HCT116 (cell line): Measurements from ENCODE around the gene SMCR8. TPM values are rescaled to one million over a fixed set of nuclear protein-coding genes. Genes with fewer than 3 reads are reported as not detected.

Experiments
- ATAC-seq: fragments of 200-7000 bp; cut with Tn5 transposase; 2 replicates; pipeline ENCODE4 v1.9.1; 2020; ENCODE audit warnings: mild to moderate bottlenecking, moderate library complexity
- BruUV-seq: library from RNA; stranded (reverse); fragments of 400-500 nt; replicated peaks from 2 replicates; lab custom pipeline; 2021; lab: Mats Ljungman, UMichigan
- CTCF ChIA-PET: fragments of 300-600 bp; sonication (Branson Sonifier 250); formaldehyde crosslinking; loops from one replicate; lab custom pipeline; 2021; ENCODE audit warnings: antibody characterized with exemption; lab: Charles Lee
- POLR2A ChIA-PET: fragments of 300-600, 350-600 bp; sonication (Branson Sonifier 250); formaldehyde crosslinking; loops from one replicate; lab custom pipeline; 2021; ENCODE audit warnings: antibody characterized with exemption; lab: Charles Lee
- RAD21 ChIA-PET, 2 experiments: fragments of 300-600 bp; sonication (Branson Sonifier 250); formaldehyde crosslinking; loops; one replicate each; lab custom pipeline; 2023; ENCODE audit warnings: low total read pairs in 2 of 2; ENCODE audit not compliant: uncharacterized antibody in 2 of 2, unreplicated experiment in 2 of 2, low non-redundant PET in 1 of 2; lab: Charles Lee
- DNase-seq: peaks from one replicate; pipeline ENCODE4 v3.0.0-alpha.2; 2010; ENCODE audit warnings: low read depth, low spot score
- H2AFZ ChIP-seq: fragments of 200-600 bp; shearing (Covaris generic), sonication (generic); 2 replicates; pipeline ENCODE4 v1.6.1; 2017; ENCODE audit warnings: low read depth, mixed run types, mixed read lengths, antibody characterized with exemption, low read length; ENCODE audit not compliant: poor library complexity, severe bottlenecking
- H3K27ac ChIP-seq: 2 replicates; pipeline ENCODE4 v1.5.1; 2012; ENCODE audit warnings: low read depth, low read length
- H3K27me3 ChIP-seq: fragments of 200-600 bp; sonication (generic); 2 replicates; pipeline ENCODE4 v1.6.1; 2016; ENCODE audit warnings: mixed run types, low read length, mixed read lengths; ENCODE audit not compliant: insufficient read depth
- H3K36me3 ChIP-seq, 2 experiments: fragments of 200-500 bp in 1 of 2; fragments of 200-600 bp in 1 of 2; sonication (Bioruptor generic) in 1 of 2; sonication (generic) in 1 of 2; 2 replicates each; pipeline versions ENCODE4 v1.5.1 to v1.6.1; 2014 to 2016; ENCODE audit warnings: low read length in 2 of 2, inconsistent platforms in 1 of 2, mixed read lengths in 1 of 2, mixed run types in 1 of 2; ENCODE audit not compliant: insufficient read depth in 2 of 2, control insufficient read depth in 1 of 2
- H3K4me1 ChIP-seq, 2 experiments: fragments of 200-600 bp in 1 of 2; sonication (generic) in 1 of 2; 2 replicates each; pipeline versions ENCODE4 v1.5.1 to v1.6.1; 2012 to 2017; ENCODE audit warnings: low read length in 2 of 2, inconsistent platforms in 1 of 2, mild to moderate bottlenecking in 1 of 2, mixed read lengths in 1 of 2, mixed run types in 1 of 2, moderate library complexity in 1 of 2; ENCODE audit not compliant: insufficient read depth in 2 of 2, control insufficient read depth in 1 of 2
- H3K4me2 ChIP-seq: fragments of 200-600 bp; sonication (generic); 2 replicates; pipeline ENCODE4 v1.6.1; 2017; ENCODE audit warnings: mixed run types, low read length, mixed read lengths
- H3K4me3 ChIP-seq, 2 experiments: fragments of 200-600 bp in 1 of 2; sonication (generic) in 1 of 2; replicated peaks in 1 of 2; 2 replicates each; pipeline ENCODE4 v1.5.1; 2011 to 2016; ENCODE audit warnings: low read length in 2 of 2, control low read depth in 1 of 2, low read depth in 1 of 2, mild to moderate bottlenecking in 1 of 2, mixed read lengths in 1 of 2, mixed run types in 1 of 2
- H3K79me2 ChIP-seq: fragments of 200-600 bp; sonication (generic); 2 replicates; pipeline ENCODE4 v1.6.1; 2017; ENCODE audit warnings: mild to moderate bottlenecking, mixed run types, low read length, moderate library complexity, mixed read lengths; ENCODE audit not compliant: insufficient read depth
- H3K9ac ChIP-seq: fragments of 200-600 bp; sonication (generic); 2 replicates; pipeline ENCODE4 v1.6.1; 2016; ENCODE audit warnings: low read length, mixed read lengths
- H3K9me2 ChIP-seq: fragments of 200-600 bp; sonication (generic), shearing (Covaris generic); 2 replicates; pipeline ENCODE4 v1.6.1; 2017; ENCODE audit warnings: mixed run types, mild to moderate bottlenecking, moderate library complexity; ENCODE audit not compliant: insufficient read depth
- H3K9me3 ChIP-seq, 2 experiments: fragments of 200-500 bp in 1 of 2; fragments of 200-600 bp in 1 of 2; sonication (Bioruptor generic) in 1 of 2; sonication (generic) in 1 of 2; 2 replicates each; pipeline ENCODE4 v1.6.1; 2014 to 2017; ENCODE audit warnings: low read length in 2 of 2, mixed read lengths in 2 of 2, inconsistent platforms in 1 of 2, low read depth in 1 of 2, mild to moderate bottlenecking in 1 of 2, mixed run types in 1 of 2, moderate library complexity in 1 of 2; ENCODE audit not compliant: control insufficient read depth in 1 of 2, insufficient read depth in 1 of 2
- H4K20me1 ChIP-seq: fragments of 200-600 bp; sonication (generic), shearing (Covaris generic); 2 replicates; pipeline ENCODE4 v1.6.1; 2017; ENCODE audit warnings: mixed run types, mild to moderate bottlenecking, moderate library complexity; ENCODE audit not compliant: insufficient read depth
- CEBPB ChIP-seq: IDR thresholded peaks from 2 replicates; pipeline ENCODE4 v1.6.1; 2012; ENCODE audit warnings: low read depth
- MAX ChIP-seq: IDR thresholded peaks from 2 replicates; pipeline ENCODE4 v1.6.1; 2012
- SRF ChIP-seq: IDR thresholded peaks from 2 replicates; pipeline ENCODE4 v1.6.1; 2012; ENCODE audit warnings: low read depth
- YY1 ChIP-seq: IDR thresholded peaks from 2 replicates; pipeline ENCODE4 v1.6.1; 2011; ENCODE audit warnings: low read length, low read depth, moderate library complexity, mild to moderate bottlenecking; ENCODE audit not compliant: insufficient replicate concordance; ENCODE audit errors: extremely low read depth
- ZBTB33 ChIP-seq: IDR thresholded peaks from 2 replicates; pipeline ENCODE4 v1.6.1; 2011; ENCODE audit warnings: mild to moderate bottlenecking, low read length, moderate library complexity; ENCODE audit not compliant: insufficient replicate concordance; ENCODE audit errors: extremely low read depth
- intact Hi-C: fragments of 100-400 bp; cut with micrococcal nuclease; formaldehyde crosslinking; loops from 2 replicates; pipeline ENCODE4 v1.10.0; 2022
- total RNA-seq: library from RNA; stranded (reverse); gene quantifications from one replicate; pipeline ENCODE4 v1.2.1, GENCODE V29; 2021; ENCODE audit not compliant: unreplicated experiment

SMCR8 gene
- total RNA-seq, 1 experiment from 2014 or later = 12.7 TPM

- ChIA-PET RAD21 (no interaction called here), CTCF (no interaction called here)
- no peak overlapping the region for H3K27ac ChIP-seq
Measured at GRCh38 chr17:18331879-18332278, 16.8 kb downstream of the SMCR8 start.

More at GRCh38 chr17:18331879-18332278, 16.8 kb downstream of the SMCR8 start:
- H3K36me3 ChIP-seq = peaks cover 16 to 18% of the 10 kb centered on the region in 2 experiments; a peak in 3 of 4 replicates
- H3K9me2 ChIP-seq = no peaks in the 10 kb centered on the region
- intact Hi-C loops = no loop called here
- H3K4me1 ChIP-seq = no peaks in the 10 kb centered on the region
- POLR2A ChIA-PET = no interaction called here
- H4K20me1 ChIP-seq = no peaks in the 10 kb centered on the region
- no peaks in the 10 kb centered on the region for H3K79me2 ChIP-seq
- no peak overlapping the region for H2AFZ ChIP-seq
- H3K27me3 ChIP-seq = no peaks in the 10 kb centered on the region
- peak; percentile 18; the same call in 1 of the 2 replicates for ATAC-seq
- H3K9me3 ChIP-seq = no peaks in the 10 kb centered on the region
- BruUV-seq = no TSS peak
- H3K9ac ChIP-seq = no peak overlapping the region
- H3K4me3 ChIP-seq = no peak overlapping the region
- TF ChIP-seq SRF = no peak
- no peak for TF ChIP-seq ZBTB33
- no peak for TF ChIP-seq MAX
- no peak for TF ChIP-seq YY1
- no peak for TF ChIP-seq CEBPB
- TF ChIP-seq, all 23 proteins: peak for 0
- H3K4me2 ChIP-seq = no peak overlapping the region
- DNase-seq = no peak
